A172 (cell line): ENCODE data around the gene PRM3. TPM values are rescaled to one million over a fixed set of nuclear protein-coding genes. Genes with fewer than 3 reads are reported as not detected.

Source experiments
- DNase-seq: peaks from one replicate; pipeline ENCODE4 v3.0.0-alpha.2; 2015; ENCODE audit warnings: low spot score
- total RNA-seq: library from RNA; depleted of rRNA; stranded (reverse); fragments of >200 nt; shearing (Covaris generic); gene quantifications from 2 replicates; pipeline ENCODE4 v1.2.3, GENCODE V29; 2014

The PRM3 gene
- total RNA-seq, 1 experiment from 2014 or later = not detected

DNA sequence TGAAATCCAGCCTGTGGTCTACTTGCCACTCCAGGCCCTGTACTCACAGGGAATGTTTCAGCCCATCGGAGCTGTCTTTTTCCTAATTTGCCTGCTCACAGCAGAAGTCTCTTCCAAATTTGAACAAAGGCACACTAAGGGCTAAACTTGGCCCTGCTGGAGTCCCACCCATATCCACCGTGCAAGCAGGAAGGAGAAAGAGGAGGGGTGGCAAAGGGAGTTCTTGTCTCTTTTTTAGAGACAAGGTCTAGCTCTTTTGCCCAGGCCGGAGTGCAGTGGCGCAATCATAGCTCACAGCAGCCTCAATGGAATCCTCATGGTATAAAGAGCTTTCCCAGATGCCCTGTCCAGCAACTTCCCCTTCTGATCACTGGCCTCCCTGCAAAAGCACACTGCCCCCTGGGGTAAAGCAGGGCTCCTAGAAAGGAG, 10.4 kb upstream of the PRM3 start:
- DNase-seq = no peak

DNA sequence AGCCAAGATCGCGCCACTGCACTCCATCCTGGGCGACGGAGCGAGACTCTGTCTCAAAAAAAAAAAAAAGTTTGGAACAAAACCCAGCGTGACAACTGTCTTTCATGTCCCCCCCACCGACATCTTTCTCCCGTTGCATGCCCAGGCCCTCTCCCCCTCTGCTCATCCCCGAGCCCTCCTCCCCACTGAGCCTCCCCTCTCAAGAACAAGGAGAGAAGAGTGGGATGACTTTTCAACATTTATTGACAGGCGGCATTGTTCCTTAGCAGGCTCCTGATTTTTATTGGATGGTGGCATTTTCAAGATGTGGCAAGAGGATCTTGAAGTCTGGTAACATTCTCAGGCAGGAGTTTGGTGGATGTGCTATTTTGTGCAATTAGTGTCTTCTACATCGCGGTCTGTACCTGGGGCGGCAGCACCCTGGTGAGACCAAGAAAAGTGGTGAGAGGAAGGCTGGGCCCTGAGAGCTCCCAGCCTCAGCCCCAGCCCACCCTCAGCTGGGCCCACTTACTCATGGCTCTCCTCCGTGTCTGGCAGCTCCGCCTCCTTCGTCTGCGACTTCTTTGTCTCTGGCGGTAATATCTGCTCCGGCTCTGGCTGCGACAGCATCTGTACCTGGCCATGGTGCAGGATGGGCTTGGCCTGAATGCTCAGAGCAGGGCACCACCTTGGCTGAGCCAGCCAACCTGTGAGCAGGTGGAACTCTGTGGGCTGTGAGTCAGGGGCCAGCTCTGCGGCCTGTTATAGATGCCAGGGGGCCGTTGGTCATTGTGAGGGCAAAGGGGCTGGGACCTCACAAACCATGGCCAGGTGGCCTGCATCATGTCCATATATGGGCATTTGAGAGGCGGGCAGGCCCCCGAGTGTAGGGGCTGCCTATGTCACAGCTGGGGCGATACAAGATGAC, 7.4 kb upstream of the PRM3 start, which contains the start of gene PRM1:
PRM1 (minus strand) TSS at position 715 of the 907 bp plus-strand sequence; CDS start at position 623, 92 bp downstream.
- no peak for DNase-seq

DNA sequence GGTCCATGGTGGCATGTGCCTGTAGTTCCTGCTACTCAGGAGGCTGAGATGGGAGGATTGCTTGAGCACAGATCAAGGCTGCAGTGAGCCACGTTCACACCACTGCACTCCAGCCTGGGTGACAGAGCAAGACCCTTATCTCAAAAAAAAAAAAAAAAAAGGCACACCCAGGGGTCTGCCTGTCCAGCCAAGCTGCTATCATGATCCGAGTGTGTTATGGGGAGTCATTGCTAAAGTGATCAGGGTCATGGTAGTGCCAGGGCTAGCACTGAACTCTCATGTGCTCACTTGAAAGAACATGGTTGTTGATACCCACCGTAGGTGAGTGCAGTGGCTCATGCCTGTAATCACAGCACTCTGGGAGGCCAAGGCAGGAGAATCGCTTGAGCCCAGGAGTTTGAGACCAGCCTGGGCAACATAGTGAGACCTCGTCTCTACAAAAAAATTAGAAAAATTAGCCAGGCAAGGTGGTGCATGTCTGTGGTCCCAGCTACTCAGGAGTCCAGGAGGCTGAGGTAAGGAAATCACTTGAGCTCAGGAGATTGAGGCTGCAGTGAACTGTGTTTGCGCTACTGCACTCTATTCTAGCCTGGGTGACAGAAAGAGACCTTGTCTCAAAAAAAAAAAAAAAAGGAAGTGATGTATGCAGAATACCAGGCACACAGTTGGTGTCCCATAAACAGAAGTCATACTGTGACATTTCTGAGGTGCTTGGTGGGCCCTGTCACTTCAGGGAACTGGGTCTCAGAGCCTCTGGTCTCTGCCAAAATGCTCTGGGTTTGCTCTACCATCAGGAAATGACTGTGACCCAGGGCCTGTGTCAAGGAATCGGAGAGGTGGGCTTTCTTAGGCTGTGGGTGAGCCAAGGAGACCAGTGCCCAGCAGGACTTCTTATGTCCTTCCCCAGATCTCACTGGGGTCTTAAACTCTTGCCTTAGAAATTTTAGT, 5.5 kb upstream of the PRM3 start:
- DNase-seq = no peak

DNA sequence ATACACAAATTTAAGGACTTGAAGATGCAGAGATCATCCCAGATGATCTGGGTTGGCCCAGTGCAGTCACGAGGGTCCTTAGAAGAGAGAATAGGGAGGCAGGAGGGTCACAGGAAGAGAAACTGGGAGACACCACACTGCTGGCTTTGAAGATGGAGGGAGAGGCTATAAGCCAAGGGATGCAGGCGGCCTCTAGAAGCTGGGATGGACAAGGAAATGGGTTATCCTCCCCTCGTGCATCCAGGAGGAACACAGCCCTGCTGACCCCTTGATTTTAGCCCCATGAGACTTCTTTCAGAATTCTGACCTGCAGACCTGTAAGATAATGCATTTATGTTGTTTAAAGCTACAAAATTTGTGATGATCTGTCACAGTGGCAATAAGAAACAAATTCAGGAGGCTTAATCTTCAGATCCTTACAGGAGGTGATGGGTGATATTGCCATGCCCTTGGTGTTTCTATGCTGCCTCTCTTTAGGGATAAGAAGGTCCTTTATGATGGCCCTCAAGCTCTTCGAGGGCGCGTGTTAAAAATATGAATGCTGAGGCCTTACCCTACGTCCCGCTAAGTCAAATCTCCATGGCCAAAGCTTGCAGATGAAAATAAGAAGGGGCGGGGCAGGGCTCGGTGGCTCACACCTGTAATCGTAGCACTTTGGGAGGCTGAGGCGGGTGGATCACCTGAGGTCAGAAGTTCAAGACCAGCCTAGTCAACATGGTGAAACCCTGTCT, 4.3 kb upstream of the PRM3 start:
- DNase-seq = no peak

DNA sequence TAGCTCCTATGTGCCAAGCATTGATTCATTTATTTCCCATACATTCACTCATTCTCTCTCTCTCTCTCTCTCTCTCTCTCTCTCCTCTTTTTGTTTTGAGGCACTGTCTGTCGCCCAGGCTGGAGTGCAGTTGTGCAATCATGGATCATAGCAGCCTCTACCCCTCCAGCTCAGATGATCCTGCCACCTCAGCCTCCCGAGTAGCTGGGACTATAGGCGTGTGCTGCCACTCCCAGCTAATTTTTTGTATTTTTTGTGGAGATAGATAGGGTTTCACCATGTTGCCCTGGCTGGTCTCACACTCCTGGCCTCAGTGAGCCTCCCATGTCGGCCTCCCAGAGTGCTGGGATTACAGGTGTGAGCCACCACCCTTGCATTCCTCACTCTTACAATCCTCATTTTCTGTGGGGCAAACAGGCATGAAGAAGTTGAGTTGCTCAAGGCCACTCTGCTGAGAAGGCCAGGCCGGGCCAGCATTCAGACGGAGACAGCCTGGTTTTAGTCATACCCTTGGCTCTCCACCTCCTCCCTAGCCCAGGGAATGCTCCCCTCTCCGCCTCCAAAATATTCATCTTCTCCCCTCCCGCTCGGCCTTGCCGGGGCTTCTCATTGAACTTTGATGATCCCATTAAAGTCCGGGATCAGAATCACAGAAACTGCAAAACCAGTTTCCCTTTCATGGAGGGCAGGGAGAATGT, 3.6 kb upstream of the PRM3 start:
- no peak for DNase-seq

DNA sequence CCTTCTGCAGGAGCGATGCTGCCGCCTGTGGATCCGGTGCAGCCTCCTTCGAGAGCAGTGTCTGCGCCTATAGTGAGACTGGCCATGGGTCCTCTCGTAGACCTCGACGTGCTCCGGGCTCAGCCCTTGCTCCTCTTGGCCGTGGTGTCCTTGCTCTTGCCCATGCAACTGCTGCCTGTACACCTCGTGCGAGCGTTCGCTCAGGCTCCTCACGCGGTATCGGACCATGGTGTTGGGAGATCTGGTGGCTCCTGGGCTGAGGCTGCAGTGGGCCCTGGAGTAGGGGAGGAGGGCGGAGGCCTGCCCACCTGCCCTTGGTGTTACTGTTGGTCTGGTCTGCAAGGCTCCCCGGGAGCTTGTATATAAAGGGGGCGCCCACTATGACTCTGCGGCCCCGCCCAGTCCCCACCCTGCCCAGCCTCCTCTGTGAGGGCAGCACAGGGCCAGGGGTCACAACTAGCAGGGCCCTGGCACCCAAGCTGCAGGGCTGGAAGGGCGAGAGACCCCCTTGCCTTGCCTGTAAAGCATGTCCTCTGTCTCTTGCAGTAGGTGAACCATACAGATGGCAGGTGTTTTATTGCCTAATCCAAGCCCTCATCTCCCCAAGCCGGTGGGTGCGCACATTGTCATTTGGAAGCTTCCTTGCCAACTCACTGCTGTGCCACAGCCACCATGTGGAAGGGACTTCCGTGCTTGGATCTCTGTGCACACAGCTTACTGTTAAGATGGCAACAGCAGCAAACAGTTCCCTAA, 2.9 kb upstream of the PRM3 start, which contains the start of gene PRM2:
PRM2 (minus strand) TSS at position 338 of the 753 bp plus-strand sequence; CDS start at position 228, 110 bp downstream.
- no peak for DNase-seq

DNA sequence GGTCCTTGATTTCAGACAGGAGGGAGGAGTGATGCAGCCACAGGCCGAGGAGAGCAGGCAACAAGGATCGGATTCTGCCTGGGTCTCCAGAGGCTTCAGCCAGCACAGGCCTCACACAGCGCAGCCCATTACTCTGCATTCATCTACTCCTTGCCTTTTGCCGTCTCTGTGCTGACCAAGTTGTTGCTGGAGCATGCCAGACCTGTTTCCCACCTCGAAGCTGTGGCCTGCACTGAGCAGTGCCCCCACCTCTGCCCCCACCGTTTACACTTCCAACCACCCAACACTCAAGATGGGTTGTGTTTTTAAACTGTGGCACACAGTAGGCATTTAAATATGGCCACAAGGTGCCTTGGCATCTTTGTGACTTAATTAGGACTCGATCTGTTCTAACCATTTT, 1.5 kb upstream of the PRM3 start:
- no peak for DNase-seq

DNA sequence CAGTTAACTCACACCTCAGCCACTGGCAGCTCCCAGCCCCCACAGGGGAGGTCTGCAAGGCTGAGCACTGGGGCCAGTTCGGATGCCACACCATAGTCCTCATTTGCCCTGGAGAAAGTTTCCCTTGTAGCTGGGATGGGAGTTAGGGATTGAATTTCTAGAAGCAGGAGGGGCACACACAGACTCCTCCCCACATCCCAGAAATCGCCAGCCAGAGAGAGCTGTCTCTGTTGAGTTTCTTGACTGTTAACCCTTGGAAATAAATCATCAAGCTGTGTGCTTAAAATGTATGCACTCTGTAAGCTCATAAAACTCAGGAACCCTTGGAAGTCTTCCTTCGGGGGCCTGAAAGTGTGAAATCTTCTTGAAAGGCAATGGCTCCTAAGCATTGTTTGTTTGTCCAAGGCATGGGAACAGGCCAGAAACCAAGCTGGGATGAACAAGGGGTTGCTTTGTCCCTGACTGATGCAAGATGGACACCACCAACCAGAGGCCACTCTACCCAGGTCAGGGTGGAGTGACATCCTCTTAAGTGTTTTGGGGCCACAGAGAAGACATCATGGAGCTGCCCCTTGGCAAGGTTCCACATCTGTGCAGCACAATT, 394 bp upstream of the PRM3 start:
- DNase-seq = no peak

DNA sequence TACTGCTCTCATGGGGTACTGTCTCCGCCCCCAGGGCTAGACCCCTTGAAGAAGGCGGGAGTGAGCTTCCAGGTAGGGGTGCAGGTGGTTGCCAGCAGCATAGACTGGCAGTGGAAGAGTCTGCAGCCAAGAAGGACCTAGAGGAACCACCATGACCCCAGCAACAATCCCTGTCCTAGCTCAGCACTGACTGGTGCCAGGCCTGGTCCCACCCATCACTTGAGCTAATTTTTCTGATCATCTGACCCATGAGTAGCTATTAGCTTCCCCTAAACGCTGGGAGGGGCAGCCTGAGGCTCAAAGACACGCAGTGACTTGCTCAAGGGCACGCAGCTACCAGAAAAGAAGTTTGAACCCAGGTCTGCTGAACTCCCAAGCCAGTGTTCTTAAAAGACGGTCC, 945 bp downstream of the PRM3 start:
- DNase-seq = no peak

DNA sequence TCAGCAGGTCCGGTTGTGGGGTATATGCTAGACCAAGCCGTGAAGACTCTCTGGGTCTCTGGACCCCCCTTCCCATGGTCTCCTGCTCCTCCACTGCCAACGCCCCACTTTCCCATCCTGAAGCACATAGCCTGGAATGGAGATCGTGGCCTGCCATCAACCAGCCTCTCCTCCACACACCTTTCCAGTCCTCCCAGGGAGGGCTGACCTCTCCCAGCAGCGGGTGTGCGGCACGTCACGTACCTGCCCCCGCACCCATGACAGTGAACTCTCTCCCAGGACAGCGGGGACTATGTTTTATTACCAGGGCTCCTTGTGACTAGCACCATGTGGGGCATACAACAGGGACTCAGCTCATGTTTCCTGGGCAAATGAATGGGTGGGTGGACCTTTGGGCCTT, 1.8 kb downstream of the PRM3 start:
- no peak for DNase-seq

DNA sequence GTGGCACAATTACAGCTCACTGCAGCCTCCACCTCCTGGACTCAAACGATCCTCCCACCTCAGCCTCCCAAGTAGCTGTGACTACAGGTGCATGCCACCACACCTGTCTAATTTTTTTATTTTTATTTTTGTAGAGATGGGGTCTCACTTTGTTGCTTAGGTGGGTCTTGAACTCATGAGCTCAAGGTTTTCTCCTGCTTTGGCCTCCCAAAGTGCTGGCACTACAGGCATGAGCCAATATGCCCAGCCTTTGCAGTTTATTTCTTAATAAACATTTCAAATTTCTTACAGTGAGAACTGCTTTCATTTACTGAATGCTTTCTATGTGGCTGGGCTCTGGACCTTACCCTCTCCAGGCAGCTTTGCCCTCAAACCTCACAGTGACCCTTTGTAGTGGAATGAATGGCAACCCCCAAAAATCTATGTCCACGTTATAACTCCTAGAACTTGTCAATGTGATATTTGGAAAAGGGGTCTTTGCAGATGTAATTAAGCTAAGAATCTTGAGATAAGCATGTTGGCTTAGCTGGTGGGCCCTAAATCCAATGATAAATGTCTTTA, 2.7 kb downstream of the PRM3 start:
- DNase-seq = no peak

DNA sequence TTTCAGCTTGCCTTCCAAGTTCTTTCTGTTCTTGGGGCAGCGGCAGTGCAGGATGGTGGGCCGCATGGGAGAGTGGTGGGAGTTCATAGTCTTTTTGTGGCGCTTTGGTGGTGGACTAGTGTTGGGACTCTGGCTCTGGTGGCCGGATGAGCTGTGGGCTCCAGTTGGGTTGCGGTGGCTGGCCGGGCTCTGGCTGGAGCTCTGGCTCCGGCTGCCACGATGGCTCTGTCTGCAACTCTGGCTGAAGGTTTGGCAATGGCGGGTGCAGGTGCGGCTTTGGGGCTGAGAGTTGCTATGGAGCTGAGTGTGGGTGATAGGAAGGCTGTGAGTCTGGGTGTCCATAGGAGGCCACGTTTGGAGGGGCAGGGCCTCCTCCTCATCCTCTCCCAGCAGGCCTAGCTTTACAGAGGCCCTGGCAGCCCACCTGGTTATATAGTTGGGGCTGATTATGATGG, 4.5 kb downstream of the PRM3 start, which contains the start of gene TNP2:
TNP2 (minus strand) TSS at position 405 of the 455 bp plus-strand sequence; CDS start at position 342, 63 bp downstream.
- no peak for DNase-seq

DNA sequence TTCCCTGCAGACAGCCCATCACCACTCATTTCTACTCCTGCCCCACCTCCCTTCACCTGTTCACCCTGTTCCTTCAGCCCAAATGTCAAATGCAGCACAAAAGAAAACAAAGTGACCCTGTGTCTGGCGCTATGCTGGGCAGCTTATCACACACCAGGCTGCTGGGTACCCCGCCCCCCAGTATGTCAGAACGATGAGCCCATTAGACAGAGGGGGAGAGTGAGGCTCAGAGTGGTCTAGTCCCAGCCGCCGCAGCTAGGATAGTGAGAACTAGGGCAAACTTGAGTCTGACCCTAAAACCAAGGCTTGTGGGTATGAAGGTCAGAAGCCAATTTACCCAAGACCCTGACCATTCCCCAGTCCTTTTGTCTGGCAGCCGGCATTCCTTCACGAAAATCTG, 8.3 kb downstream of the PRM3 start:
- no peak for DNase-seq

DNA sequence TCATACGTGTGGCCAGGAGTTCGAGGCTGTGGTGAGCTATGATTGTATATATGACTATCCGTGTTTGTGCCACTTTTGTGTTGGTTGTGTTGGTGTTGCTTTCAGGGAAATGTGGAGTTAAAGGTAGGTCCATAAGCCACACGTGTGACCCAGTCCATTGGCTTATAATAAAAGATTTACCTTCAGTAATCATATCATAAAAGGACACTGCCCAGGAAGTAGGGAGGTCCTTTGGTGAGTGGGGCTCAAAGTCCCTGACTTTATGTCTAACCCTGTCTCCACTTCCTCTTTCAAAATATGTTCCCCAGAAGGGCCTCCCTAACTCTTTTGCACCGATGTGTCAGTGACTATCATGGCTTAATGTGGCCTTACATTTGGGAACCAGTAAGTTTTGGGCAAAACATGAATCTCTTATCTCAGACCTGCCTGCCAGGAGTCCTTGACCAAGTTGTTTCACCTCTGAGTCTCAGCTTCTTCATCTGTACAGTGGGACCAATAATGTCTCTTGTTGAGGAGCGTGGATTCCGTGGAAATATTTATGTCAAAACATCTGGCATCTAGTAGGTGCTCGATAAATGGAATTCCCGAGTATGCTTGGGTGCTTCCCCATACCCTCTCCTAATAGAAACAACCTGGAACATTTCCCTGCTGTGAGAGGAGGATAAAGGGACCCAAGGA, 9.1 kb downstream of the PRM3 start:
- DNase-seq = no peak

DNA sequence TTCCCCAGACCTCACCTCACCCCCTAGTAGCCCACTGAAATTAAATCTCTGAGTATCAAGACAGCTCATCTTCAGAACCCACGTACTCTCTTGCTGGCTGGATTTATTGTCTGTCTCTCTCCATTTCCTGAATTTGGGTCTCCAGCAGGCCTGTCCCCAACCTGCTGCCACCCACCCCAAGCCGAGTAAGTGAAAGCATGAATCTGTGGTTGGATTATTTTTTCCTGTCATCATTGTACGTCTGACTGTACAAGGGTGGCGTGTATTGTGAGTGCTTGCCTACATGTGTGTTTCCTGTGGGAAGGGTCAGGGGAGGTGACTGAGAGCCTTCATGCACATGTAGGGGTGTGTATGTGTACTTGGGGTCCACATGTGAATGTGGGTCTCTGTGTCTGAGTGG, 9.7 kb downstream of the PRM3 start:
- DNase-seq = no peak

DNA sequence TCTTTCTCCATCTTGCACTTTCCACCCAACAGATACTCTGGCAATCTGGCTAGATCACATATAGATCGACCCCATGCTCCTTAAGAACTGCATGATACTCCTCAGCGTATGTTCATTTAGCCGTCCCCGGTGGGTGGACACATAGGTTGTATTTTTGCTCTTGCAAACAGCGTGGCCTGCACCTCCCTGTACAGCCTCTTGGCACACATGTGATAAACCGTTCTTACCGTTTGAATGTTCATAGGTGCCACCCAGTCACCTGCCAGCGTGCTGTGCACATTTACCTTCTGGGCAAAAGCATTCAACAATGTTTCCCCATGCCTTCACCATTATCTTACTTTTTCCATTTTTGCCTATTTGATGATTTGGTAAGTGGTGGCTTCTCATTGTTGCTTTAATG, 10.5 kb downstream of the PRM3 start:
- no peak for DNase-seq

DNA sequence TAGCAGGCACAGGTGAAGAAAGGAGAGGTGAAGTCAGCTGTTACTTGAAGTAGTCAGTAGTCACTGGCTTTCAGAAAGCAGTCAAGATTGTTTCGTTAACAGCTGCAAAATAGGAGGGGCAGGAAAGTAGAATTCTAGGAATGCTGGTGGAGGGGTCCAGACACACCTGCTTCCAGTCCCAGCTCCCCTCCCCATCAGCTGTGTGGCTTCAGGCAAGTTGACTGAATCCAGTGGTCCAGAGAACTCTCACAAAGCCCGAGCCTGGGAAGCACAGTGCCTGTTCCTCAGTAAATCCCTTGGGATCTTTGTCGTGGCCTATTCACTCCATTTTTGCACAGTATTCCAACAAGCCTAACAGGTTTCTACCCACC, 12.8 kb downstream of the PRM3 start:
- DNase-seq = no peak

DNA sequence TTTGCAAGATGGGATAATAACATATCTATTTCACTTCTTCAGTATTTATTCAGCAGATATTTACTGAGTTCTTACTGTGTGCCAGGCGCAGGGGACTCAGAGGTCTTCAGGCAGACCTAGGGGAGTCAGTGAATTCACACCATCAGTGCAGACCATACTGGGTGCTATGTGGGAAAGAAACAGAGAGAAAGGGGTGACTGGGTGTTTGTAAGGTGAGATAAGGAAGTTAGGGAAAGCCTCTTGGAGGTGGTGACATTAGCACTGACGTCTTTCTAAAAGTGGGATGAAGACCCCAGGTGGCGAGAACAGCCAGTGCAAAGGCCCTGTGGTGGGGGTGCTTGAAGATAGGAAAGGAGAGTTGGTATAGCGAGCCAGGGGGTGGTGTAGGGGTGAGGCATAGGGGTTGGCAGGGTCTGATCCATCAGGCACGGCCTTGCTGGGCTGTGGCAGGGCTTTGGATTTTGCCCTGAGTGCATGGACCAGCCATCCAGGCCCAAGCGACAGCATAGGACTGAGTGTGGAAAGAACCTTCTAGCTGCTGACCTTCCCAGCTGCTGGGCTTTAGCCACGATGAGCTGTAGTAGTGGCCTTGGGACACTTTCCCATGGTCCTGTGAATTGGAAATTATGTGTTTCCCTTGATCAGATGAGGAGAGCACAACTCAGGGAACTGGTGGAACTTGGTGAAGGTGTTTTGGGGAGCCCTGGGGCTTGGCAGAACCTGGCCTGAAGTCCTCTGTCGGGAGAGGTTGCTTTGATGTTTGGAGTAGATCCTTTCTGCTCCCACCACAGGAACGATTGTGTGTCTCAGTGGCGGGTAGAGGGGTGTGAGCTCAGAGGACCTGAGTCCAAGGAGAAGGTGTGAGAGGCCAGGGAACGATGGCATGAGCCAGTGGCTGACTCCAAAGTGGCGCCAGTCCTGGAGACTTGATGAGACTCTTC, 13.5 kb downstream of the PRM3 start:
- DNase-seq = no peak
